Endothelial cell of umbilical vein (primary cell): ENCODE results near the gene LRIG1. TPM values are rescaled to one million over a fixed set of nuclear protein-coding genes. Genes with fewer than 3 reads are reported as not detected.

Source experiments
- BruUV-seq: library from RNA; stranded (reverse); fragments of 400-500 nt; replicated peaks from 2 replicates; lab custom pipeline; 2021; lab: Mats Ljungman, UMichigan
- CTCF ChIA-PET: fragments of 300-600, 350-600 bp; sonication (Branson Sonifier 250); formaldehyde crosslinking; loops from one replicate; lab custom pipeline; 2021; ENCODE audit warnings: antibody characterized with exemption, inconsistent platforms; lab: Charles Lee
- POLR2A ChIA-PET: fragments of 300-600, 350-600 bp; sonication (Branson Sonifier 250); formaldehyde crosslinking; loops from one replicate; lab custom pipeline; 2021; ENCODE audit warnings: antibody characterized with exemption, inconsistent platforms; lab: Charles Lee
- DNase-seq: peaks from one replicate; pipeline ENCODE4 v3.0.0-alpha.2; 2011; ENCODE audit warnings: low read depth, low spot score
- FAIRE-seq: peaks from 2 replicates; lab custom pipeline; 2011; peaks lifted over from hg19 to GRCh38; lab: Jason Lieb, UNC
- H2AFZ ChIP-seq: 2 replicates; pipeline ENCODE4 v1.6.0; 2012; ENCODE audit warnings: low read depth, low read length, control low read depth, inconsistent platforms
- H3K27ac ChIP-seq: 2 replicates; pipeline ENCODE4 v1.5.1; 2011; ENCODE audit warnings: low read depth, mild to moderate bottlenecking, control low read depth, low read length, moderate library complexity; ENCODE audit not compliant: insufficient read depth
- H3K27me3 ChIP-seq, 2 experiments: 2 replicates each; pipeline versions ENCODE4 v1.6.0 to v1.6.1; 2011; ENCODE audit warnings: low read length in 2 of 2, mixed read lengths in 1 of 2; ENCODE audit not compliant: control insufficient read depth in 2 of 2, insufficient read depth in 2 of 2
- H3K36me3 ChIP-seq, 2 experiments: 2 replicates in 1 of 2; 3 replicates in 1 of 2; pipeline ENCODE4 v1.5.1; 2011; ENCODE audit warnings: low read length in 2 of 2, mild to moderate bottlenecking in 1 of 2, moderate library complexity in 1 of 2; ENCODE audit not compliant: control insufficient read depth in 2 of 2, insufficient read depth in 2 of 2; ENCODE audit errors: extremely low read depth in 1 of 2
- H3K4me1 ChIP-seq: 3 replicates; pipeline ENCODE4 v1.5.1; 2011; ENCODE audit warnings: mild to moderate bottlenecking, low read length; ENCODE audit not compliant: control insufficient read depth, insufficient read depth; ENCODE audit errors: extremely low read depth
- H3K4me2 ChIP-seq: 2 replicates; pipeline ENCODE4 v1.6.1; 2011; ENCODE audit warnings: low read length, control low read depth, mixed read lengths; ENCODE audit not compliant: insufficient read depth
- H3K4me3 ChIP-seq, 3 experiments: fragments of 200-600 bp in 1 of 3; sonication (generic), shearing (Covaris generic) in 1 of 3; replicated peaks in 1 of 3; 2 replicates each; pipeline ENCODE4 v1.5.1; 2011 to 2016; ENCODE audit warnings: control low read depth in 3 of 3, low read length in 3 of 3, mild to moderate bottlenecking in 2 of 3, inconsistent platforms in 1 of 3, low read depth in 1 of 3, moderate library complexity in 1 of 3; ENCODE audit not compliant: insufficient read depth in 1 of 3
- H3K79me2 ChIP-seq: 2 replicates; pipeline ENCODE4 v1.6.0; 2012; ENCODE audit warnings: low read length, inconsistent platforms; ENCODE audit not compliant: control insufficient read depth, insufficient read depth
- H3K9ac ChIP-seq: replicated peaks from 2 replicates; pipeline ENCODE3; 2011; ENCODE audit warnings: low read length, control low read depth; ENCODE audit not compliant: insufficient read depth; ENCODE audit errors: extremely low read depth
- H3K9me1 ChIP-seq: replicated peaks from 3 replicates; pipeline ENCODE4 v1.6.0; 2011; ENCODE audit warnings: mild to moderate bottlenecking, low read length; ENCODE audit not compliant: control insufficient read depth, insufficient read depth; ENCODE audit errors: extremely low read depth
- H3K9me3 ChIP-seq: replicated peaks from 2 replicates; pipeline ENCODE4 v1.5.1; 2012; ENCODE audit warnings: low read length, inconsistent platforms; ENCODE audit not compliant: control insufficient read depth, insufficient read depth
- H4K20me1 ChIP-seq: replicated peaks from 2 replicates; pipeline ENCODE3; 2011; ENCODE audit warnings: mild to moderate bottlenecking, low read length; ENCODE audit not compliant: control insufficient read depth, insufficient read depth; ENCODE audit errors: extremely low read depth
- CTCF ChIP-seq, 2 donors: IDR thresholded peaks; 1 replicate in 1 of 2; 2 replicates in 1 of 2; pipeline ENCODE4 v1.5.1; 2011; ENCODE audit warnings: low read length in 2 of 2, mild to moderate bottlenecking in 2 of 2, moderate library complexity in 2 of 2, control low read depth in 1 of 2, inconsistent platforms in 1 of 2, low read depth in 1 of 2; ENCODE audit not compliant: insufficient read depth in 1 of 2; ENCODE audit errors: extremely low read depth in 1 of 2
- EZH2 ChIP-seq: IDR thresholded peaks from 2 replicates; pipeline ENCODE4 v1.6.1; 2012; ENCODE audit warnings: borderline replicate concordance, low read depth, mild to moderate bottlenecking, moderate library complexity, low read length, inconsistent platforms; ENCODE audit not compliant: severe bottlenecking
- FOS ChIP-seq: IDR thresholded peaks from 2 replicates; pipeline ENCODE4 v1.6.1; 2011; ENCODE audit warnings: mild to moderate bottlenecking, low read length, moderate library complexity, borderline replicate concordance; ENCODE audit not compliant: insufficient read depth
- GATA2 ChIP-seq: IDR thresholded peaks from 2 replicates; pipeline ENCODE4 v1.7.0; 2011; ENCODE audit warnings: low read depth, mild to moderate bottlenecking, moderate library complexity, mixed read lengths, low read length; ENCODE audit not compliant: insufficient read length, insufficient read depth
- JUN ChIP-seq: IDR thresholded peaks from 2 replicates; pipeline ENCODE4 v1.6.1; 2011; ENCODE audit warnings: borderline replicate concordance, low read depth; ENCODE audit not compliant: insufficient read length, insufficient read depth
- MAX ChIP-seq: IDR thresholded peaks from 2 replicates; pipeline ENCODE4 v1.6.1; 2011; ENCODE audit not compliant: insufficient read depth, insufficient read length
- MYC ChIP-seq: IDR thresholded peaks from one replicate; pipeline ENCODE4 v1.6.1; 2011; ENCODE audit warnings: mild to moderate bottlenecking, low read depth, low read length
- POLR2A ChIP-seq: IDR thresholded peaks from 2 replicates; pipeline ENCODE4 v1.6.1; 2012; ENCODE audit warnings: low read depth, mild to moderate bottlenecking, control low read depth, low read length
- POLR2AphosphoS5 ChIP-seq: IDR thresholded peaks from 2 replicates; pipeline ENCODE4 v1.6.1; 2012; ENCODE audit warnings: low read depth, mild to moderate bottlenecking, control low read depth, low read length, moderate library complexity; ENCODE audit not compliant: insufficient read depth
- dilution Hi-C: fragments of 300-500 bp; cut with MboI; formaldehyde crosslinking; loops from one replicate; pipeline ENCODE4 v1.15.0; 2019; ENCODE audit warnings: low sequenced_read_pairs; ENCODE audit not compliant: extremely low pct_ligation_motif_present
- intact Hi-C: fragments of 100-400 bp; cut with micrococcal nuclease; formaldehyde crosslinking; loops from one replicate; pipeline ENCODE4 v1.10.0; 2022
- polyA plus RNA-seq, 4 experiments: library from polyadenylated mRNA; depleted of rRNA in 3 of 4; stranded (reverse) in 3 of 4; unstranded in 1 of 4; fragments of >200 nt; gene quantifications; 2 replicates each; pipeline versions ENCODE4 v1.2.1 to v1.2.3, GENCODE V29; 2011 to 2012; ENCODE audit warnings: missing spikeins in 1 of 4
- total RNA-seq: library from RNA; stranded (reverse); gene quantifications from 2 replicates; pipeline ENCODE4 v1.2.3, GENCODE V29; 2021

The LRIG1 gene
- total and polyA plus RNA-seq, 2 donors (not counting 3 experiments of a cell fraction or from before 2014, with no cell fraction given), result 50.3 to 52.2 TPM

GRCh38 chr3:66396888-66397287 is 103.9 kb downstream of the LRIG1 start:
- peaks cover 37% of the 10 kb centered on the region for H3K4me1 ChIP-seq
- TF ChIP-seq MYC, result no peak
- no peak for TF ChIP-seq CTCF (IDR thresholded peaks at IDR 0.05; ENCODE audit: extremely low read depth in 1 of 2, insufficient read depth in 1 of 2, low read depth in 1 of 2, low read length in 2 of 2)
- no peaks in the 10 kb centered on the region for H3K79me2 ChIP-seq
- H3K36me3 ChIP-seq, result peaks cover 9 to 33% of the 10 kb centered on the region in 2 experiments
- FAIRE-seq (no peak), DNase-seq (no peak)
- dilution Hi-C loops (loop anchor here (25.0 kb wide), 1 partner anchor 415 kb away; no protein-coding TSS in a partner anchor), intact Hi-C loops (no loop called here)
- no peaks in the 10 kb centered on the region for H3K27me3 ChIP-seq
- POLR2A ChIA-PET, result interaction anchor here (0.6 kb wide), 1 partner anchor 99 kb away, joined by 3 read pairs; no protein-coding TSS in a partner anchor
- H3K9ac ChIP-seq, result no peak overlapping the region
- CTCF ChIA-PET, result interaction anchor here (1.2 to 1.4 kb wide), 2 partner anchors 11 to 19 kb away, joined by 5 to 10 read pairs; no protein-coding TSS in a partner anchor
- no peak overlapping the region for H2AFZ ChIP-seq
- no peaks in the 10 kb centered on the region for H4K20me1 ChIP-seq
- H3K4me2 ChIP-seq, result no peak overlapping the region
- no peaks in the 10 kb centered on the region for H3K9me1 ChIP-seq
- BruUV-seq, result no TSS peak
- no peak overlapping the region for H3K4me3 ChIP-seq
- no peak overlapping the region for H3K27ac ChIP-seq
- no peaks in the 10 kb centered on the region for H3K9me3 ChIP-seq

- Histone ChIP-seq H3K9me1 (no peaks in the 10 kb centered on the region), H3K4me1 (peaks cover 36% of the 10 kb centered on the region), H3K4me3 (no peak overlapping the region), H3K79me2 (no peaks in the 10 kb centered on the region), H3K9ac (no peak overlapping the region), H3K9me3 (no peaks in the 10 kb centered on the region), H3K27ac (no peak overlapping the region), H3K27me3 (no peaks in the 10 kb centered on the region), H4K20me1 (no peaks in the 10 kb centered on the region), H3K4me2 (no peak overlapping the region), H3K36me3 (peaks cover 9 to 32% of the 10 kb centered on the region in 2 experiments), H2AFZ (no peak overlapping the region)
- POLR2A ChIA-PET, result no interaction called here
- TF ChIP-seq POLR2AphosphoS5 (no peak), MYC (no peak), JUN (no peak), EZH2 (no peak), GATA2 (no peak), FOS (no peak), POLR2A (no peak), CTCF (IDR thresholded peaks at IDR 0.05; ENCODE audit: extremely low read depth in 1 of 2, insufficient read depth in 1 of 2, low read depth in 1 of 2, low read length in 2 of 2) (no peak), MAX (no peak)
- CTCF ChIA-PET, result interaction anchor here (1.2 to 4.0 kb wide), 3 partner anchors 11 to 119 kb away, joined by 5 to 25 read pairs (median 10); no protein-coding TSS in a partner anchor
- intact Hi-C loops (no loop called here), dilution Hi-C loops (loop anchor here (25.0 kb wide), 1 partner anchor 416 kb away; no protein-coding TSS in a partner anchor)
- DNase-seq (no peak), FAIRE-seq (no peak)
- no TSS peak for BruUV-seq
These were observed 104.6 kb downstream of the LRIG1 start for GRCh38 chr3:66396161-66396760.
